Progenitor cell of endocrine pancreas (in vitro differentiated cells): ENCODE measurements around the gene SPOCK3. TPM values are rescaled to one million over a fixed set of nuclear protein-coding genes. Genes with fewer than 3 reads are reported as not detected.

Experiments
- DNase-seq: peaks from one replicate; pipeline ENCODE4 v3.0.0; 2021; ENCODE audit warnings: low spot score; ENCODE audit not compliant: unreplicated experiment
- H3K27ac Mint-ChIP-seq: 2 replicates; pipeline ENCODE4 v1.8.0; 2021; ENCODE audit warnings: mild to moderate bottlenecking, moderate library complexity, mixed read lengths
- H3K27me3 Mint-ChIP-seq: 2 replicates; pipeline ENCODE4 v1.8.0; 2021; ENCODE audit warnings: mixed read lengths
- H3K36me3 Mint-ChIP-seq: 2 replicates; pipeline ENCODE4 v1.8.0; 2022; ENCODE audit warnings: mixed read lengths; ENCODE audit not compliant: insufficient read depth
- H3K4me1 Mint-ChIP-seq: 2 replicates; pipeline ENCODE4 v1.8.0; 2021; ENCODE audit warnings: low read depth, mixed read lengths
- H3K4me3 Mint-ChIP-seq: 2 replicates; pipeline ENCODE4 v1.8.0; 2021; ENCODE audit warnings: low read depth, mild to moderate bottlenecking, moderate library complexity, mixed read lengths
- H3K9me3 Mint-ChIP-seq: 2 replicates; pipeline ENCODE4 v1.8.0; 2021; ENCODE audit warnings: low read depth, mixed read lengths
- CTCF ChIP-seq: fragments of 200-600 bp; sonication (generic); IDR thresholded peaks from one replicate; pipeline ENCODE4 v1.5.0; 2021; ENCODE audit warnings: antibody characterized with exemption, mild to moderate bottlenecking; ENCODE audit not compliant: unreplicated experiment
- total RNA-seq: library from RNA; stranded (reverse); gene quantifications from 2 replicates; pipeline ENCODE4 v1.2.1, GENCODE V29; 2021

Gene SPOCK3
- total RNA-seq, 1 donor from 2014 or later = 1.3 TPM

- no peak for DNase-seq
- Mint-ChIP-seq H3K27ac (no peak overlapping the region), H3K36me3 (no peaks in the 10 kb centered on the region), H3K27me3 (no peaks in the 10 kb centered on the region), H3K4me3 (no peak overlapping the region), H3K4me1 (no peaks in the 10 kb centered on the region), H3K9me3 (peaks cover 3% of the 10 kb centered on the region)
- TF ChIP-seq CTCF = no peak
These were observed 417.4 kb downstream of the SPOCK3 start for GRCh38 chr4:166816890-166817289.

DNA sequence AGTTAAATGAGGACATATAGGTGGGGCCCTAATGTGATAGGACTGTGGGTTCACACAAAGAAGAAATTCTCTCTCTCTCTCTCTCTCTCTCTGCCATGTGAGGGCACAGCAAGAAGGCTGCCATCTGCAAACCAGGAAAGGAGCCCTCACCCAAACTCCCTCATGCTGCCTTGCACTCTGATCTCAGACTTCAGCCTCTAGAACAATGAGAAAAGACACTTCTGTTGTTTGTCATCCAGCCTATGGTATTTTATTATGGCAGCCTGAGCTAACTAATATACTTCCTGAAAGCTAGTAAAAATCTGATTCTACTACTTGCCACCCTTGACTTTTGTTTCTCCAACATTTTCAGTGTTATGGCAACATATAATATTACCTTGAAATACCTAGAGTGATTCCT lies 425.9 kb downstream of the SPOCK3 start:
- H3K9me3 Mint-ChIP-seq = no peaks in the 10 kb centered on the region
- H3K27me3 Mint-ChIP-seq = no peaks in the 10 kb centered on the region
- no peaks in the 10 kb centered on the region for H3K4me1 Mint-ChIP-seq
- H3K27ac Mint-ChIP-seq = no peak overlapping the region
- TF ChIP-seq CTCF = no peak
- no peak for DNase-seq
- H3K4me3 Mint-ChIP-seq = no peak overlapping the region
- no peaks in the 10 kb centered on the region for H3K36me3 Mint-ChIP-seq

GRCh38 chr4:166802346-166802745 lies 431.9 kb downstream of the SPOCK3 start:
- no peak overlapping the region for H3K4me3 Mint-ChIP-seq
- H3K4me1 Mint-ChIP-seq = peaks cover 1% of the 10 kb centered on the region
- H3K27me3 Mint-ChIP-seq = no peaks in the 10 kb centered on the region
- no peak for DNase-seq
- peaks cover 4% of the 10 kb centered on the region for H3K9me3 Mint-ChIP-seq
- no peak overlapping the region for H3K27ac Mint-ChIP-seq
- TF ChIP-seq CTCF = no peak
- H3K36me3 Mint-ChIP-seq = no peaks in the 10 kb centered on the region

DNA sequence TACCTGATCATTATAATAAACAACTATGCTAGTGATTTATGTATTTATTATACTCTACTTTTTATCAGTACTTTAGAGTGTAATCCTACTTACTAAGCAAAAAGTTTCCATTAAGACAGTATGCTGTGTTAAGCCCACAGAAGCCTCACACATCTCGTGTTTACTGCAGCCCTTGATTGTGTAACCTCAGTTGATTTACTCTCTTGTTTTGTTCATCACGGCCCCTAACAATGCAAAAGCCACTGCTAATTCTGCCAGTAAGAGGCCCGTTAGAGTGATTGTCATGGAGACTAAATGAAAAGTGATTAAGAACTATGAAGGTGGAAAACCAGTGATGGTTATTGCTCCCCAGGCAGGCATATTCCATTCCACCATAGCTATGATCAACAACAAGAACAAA lies 436.2 kb downstream of the SPOCK3 start:
- H3K9me3 Mint-ChIP-seq = peaks cover 4% of the 10 kb centered on the region

GRCh38 chr4:166777760-166778159 lies 456.5 kb downstream of the SPOCK3 start:
- no peaks in the 10 kb centered on the region for H3K36me3 Mint-ChIP-seq
- no peak for DNase-seq
- no peaks in the 10 kb centered on the region for H3K4me1 Mint-ChIP-seq
- H3K4me3 Mint-ChIP-seq = no peak overlapping the region
- no peak overlapping the region for H3K27ac Mint-ChIP-seq
- H3K27me3 Mint-ChIP-seq = no peaks in the 10 kb centered on the region
- no peaks in the 10 kb centered on the region for H3K9me3 Mint-ChIP-seq
- no peak for TF ChIP-seq CTCF

More for the DNA sequence above, 436.2 kb downstream of the SPOCK3 start:
- H3K4me1 Mint-ChIP-seq = peaks cover 1% of the 10 kb centered on the region
- H3K27ac Mint-ChIP-seq = no peak overlapping the region
- no peaks in the 10 kb centered on the region for H3K36me3 Mint-ChIP-seq
- no peak for DNase-seq
- no peaks in the 10 kb centered on the region for H3K27me3 Mint-ChIP-seq
- TF ChIP-seq CTCF = no peak
- H3K4me3 Mint-ChIP-seq = no peak overlapping the region
